GM18861 (cell line): ENCODE results near the gene ABCA7.
A peak's percentile ranks its signal among the peaks of the same experiment; 100 is the strongest.
"Not testable (repeated sequence)": the region's sequence is repeated elsewhere in the genome, so short reads cannot be mapped to it uniquely, and the experiment has no call there.

Experiments
- ATAC-seq: cut with Tn5 transposase; IDR thresholded peaks from one replicate; pipeline ENCODE4 v1.9.1; 2021; ENCODE audit not compliant: unreplicated experiment

The ABCA7 gene

GRCh38 chr19:1015782-1016646 is 23.9 kb upstream of the ABCA7 start:
- ATAC-seq: no peak

- no peak for ATAC-seq
Observed at GRCh38 chr19:1016647-1017114, 23.2 kb upstream of the ABCA7 start.

- no peak for ATAC-seq
Observed at GRCh38 chr19:1017115-1017905, 22.6 kb upstream of the ABCA7 start.

DNA sequence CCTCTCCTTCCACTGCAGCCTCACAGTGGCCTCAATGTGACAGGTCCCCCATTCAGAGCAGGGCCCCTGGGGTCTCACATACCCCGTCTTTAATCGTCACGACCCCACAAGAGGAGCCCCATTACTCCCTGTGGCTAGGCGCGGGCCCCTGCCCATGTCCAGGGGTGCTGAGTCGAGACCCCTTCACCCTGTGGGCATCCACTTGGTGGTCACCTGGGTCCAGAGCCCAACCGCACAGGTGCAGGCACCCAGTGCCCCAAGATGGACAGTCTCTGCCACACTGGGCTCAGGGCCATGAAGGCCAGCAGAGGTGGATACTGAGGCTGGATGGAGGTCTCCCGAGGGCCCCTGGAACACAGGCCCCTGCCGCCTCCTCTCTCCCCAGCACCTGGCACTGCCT is 22.0 kb upstream of the ABCA7 start:
- ATAC-seq: no peak

DNA sequence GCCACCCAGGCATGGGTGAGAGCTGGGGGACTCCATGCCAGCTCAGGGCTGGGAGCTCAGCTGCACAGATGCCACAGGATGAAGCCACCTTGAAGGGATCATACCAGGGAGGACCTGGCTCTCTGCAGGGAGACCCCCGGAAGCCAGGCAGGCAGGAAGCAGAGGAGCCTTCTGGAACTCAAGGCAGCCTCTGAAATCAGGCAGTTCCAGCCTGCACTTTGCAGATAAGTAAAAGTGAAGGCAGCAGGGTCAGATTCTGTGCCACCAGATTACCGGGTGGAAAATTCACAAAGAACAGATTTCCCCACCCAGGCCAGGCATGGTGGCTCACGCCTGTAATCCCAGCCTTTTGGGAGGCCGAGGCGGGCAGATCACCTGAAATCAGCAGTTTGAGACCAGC is 21.5 kb upstream of the ABCA7 start:
- no peak for ATAC-seq

DNA sequence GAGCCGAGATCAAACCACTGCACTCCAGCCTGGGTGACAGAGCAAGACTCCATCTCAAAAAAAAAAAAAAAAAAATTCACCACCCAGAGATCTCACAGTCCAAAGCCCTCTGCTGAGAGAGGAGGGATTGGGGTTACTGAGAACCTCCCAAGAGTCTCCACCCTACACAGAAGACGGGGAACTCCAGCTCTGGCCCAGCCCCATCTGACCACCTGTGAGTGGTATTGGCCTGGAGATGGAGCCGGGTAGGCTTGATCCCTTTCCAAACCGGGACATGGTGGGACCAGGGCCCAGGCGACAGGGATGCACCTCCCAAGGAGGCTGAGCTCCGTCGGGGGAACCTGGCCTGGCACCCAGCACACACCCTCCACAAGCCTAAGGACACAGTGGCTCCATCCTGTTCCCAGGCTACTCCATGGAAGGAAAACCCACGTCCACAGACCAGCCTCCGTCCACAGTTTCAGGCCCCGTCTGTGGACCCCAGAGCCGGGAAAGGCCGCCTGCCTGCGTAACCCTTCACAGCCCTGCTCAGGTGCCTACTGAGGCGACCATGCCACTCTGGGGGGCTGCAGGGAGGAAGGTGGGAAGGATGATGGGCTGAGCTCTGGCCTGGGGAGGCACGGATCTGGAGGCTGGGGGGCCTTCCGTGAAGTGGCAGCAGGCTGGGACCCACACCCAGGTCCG is 20.8 kb upstream of the ABCA7 start:
- no peak for ATAC-seq

DNA sequence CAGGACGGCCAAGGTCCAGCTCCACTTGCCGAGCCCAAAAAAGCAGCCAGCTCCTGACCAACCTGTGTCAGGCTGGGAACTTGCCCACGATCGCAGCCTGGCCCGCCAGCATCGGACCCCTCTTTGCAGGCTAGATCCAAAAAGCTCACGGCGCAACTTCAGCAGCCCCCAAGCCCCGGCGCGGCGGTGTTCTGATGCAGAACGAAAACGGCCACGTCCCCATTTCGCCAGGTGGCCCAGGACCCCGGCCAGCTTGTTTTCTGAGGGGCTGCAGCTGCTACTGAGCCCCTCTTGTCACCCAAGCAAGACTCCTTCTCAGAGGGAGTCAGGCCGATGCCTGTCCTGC is 20.3 kb upstream of the ABCA7 start:
- ATAC-seq: no peak

DNA sequence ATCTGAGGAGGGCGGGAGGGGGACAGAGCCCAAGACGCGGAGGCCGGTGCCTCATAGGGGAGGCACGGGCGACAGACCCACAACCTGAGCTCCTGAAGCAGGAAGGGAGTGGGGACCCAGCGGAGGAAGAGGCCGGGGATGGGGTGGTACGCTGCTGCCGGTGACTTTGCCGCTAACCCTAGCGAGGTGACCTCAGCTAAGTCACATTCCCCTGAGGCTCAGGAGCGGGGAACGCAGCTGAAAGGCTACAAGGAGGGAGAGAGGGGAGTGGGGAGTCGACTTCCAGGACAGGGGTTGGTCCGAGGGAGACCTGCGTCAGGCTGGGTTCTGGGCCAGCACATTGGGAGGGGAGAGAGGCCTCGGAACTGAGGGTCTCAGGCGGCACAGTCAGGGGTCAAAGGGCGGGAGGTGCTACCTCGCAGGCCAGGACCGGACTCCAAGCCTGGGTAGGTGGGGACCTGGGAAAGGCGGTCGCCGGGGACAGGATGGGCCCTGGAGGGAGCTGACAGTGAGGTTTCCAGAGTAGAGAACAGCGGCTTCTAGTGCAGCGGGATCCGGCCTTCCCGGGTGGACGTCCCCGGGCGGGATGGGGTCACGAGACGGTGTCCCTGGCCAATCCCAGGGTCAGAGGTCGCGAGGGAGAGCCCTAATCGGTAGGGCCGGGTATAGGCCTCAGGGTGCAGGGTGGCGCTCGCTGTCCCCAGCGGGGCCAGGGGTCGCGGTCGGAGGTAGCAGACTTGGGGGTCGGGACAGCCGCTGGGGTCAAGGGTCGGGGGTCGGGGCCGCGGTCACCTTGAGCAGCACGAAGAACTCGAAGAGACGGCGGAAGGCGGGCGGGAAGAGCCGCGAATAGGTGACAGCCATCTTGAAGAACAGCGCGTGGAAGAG is 19.7 kb upstream of the ABCA7 start:
- no peak for ATAC-seq

DNA sequence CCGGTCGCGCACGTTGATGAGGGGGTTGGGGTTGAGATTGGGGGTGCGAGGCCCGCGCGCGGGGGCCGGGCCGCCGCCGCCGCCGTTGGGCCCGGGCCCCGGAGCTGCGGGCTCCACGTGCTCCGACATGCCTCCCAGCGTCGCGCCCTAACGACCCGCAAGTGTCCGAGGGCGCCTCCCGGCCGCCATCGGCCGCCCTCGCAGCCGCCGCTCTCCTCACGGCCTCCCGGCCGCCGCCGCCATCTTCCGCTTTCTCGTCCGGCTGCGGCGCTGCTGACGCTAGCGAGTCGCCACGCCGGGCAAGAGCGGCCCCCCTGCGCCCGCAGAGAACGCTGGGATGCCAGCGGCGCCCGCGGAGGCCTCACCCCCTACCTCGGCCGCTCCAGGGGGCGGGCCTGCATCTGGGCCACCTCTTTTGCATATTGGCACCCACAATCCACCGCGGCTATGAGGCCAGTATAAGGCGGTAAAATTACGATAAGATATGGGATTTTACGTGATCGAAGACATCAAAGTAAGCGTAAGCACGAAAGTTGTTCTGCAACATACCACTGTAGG is 19.0 kb upstream of the ABCA7 start, which contains the start of gene TMEM259:
TMEM259 (minus strand) TSS at position 256 of the 558 bp plus-strand sequence; CDS start at position 129, 127 bp downstream.
- peak; percentile 64 for ATAC-seq

GRCh38 chr19:1023883-1024188 is 16.1 kb upstream of the ABCA7 start:
- not testable (repeated sequence) for ATAC-seq

- ATAC-seq: not testable (repeated sequence)
Observed at GRCh38 chr19:1025080-1025479, 14.8 kb upstream of the ABCA7 start.

DNA sequence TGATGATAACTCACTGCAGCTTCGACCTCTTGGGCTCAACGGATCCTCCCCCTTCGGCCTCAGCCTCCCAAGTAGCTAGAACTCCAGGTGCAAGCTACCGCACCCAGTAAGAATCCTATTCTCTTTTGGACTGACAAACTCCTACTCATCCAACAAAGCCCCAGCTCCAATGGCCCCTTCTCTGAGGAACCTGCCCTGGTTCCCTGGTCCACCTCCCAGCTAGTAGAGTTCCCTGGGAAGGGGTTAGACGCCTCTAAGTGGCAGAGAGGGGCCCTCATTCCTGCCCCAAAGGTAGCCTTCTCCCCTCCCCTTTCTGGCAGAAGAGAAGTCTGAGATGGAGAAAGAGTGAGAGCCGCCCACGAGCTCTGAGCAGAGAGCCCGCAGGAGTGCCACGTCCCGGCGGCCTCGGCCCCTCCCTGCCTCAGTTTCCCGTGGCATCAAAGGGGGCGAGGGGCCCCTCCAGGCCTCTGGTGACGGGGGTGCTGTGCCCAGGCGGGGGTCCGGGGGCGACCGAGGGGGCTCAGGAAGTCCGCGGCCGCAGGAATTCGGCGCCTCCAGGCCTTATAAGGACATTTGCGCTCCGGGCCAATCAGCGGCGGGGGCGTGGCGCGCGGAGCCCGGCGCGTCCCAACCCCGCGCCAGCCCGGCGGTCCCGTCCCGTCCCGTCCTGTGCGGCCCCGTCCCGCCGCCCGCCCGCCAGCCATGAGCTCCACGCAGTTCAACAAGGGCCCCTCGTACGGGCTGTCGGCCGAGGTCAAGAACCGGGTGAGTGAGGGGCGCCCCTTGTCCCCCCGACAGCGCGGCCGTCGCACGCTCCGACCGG is 13.7 kb upstream of the ABCA7 start, which contains the start of gene CNN2:
CNN2 (plus strand) TSS at position 649 of the 823 bp plus-strand sequence; CDS start at position 703, 54 bp downstream.
- peak; percentile 29 for ATAC-seq

- no peak for ATAC-seq
Observed at GRCh38 chr19:1026783-1027649, 12.9 kb upstream of the ABCA7 start.

- no peak for ATAC-seq
Observed at GRCh38 chr19:1027650-1028061, 12.3 kb upstream of the ABCA7 start.

DNA sequence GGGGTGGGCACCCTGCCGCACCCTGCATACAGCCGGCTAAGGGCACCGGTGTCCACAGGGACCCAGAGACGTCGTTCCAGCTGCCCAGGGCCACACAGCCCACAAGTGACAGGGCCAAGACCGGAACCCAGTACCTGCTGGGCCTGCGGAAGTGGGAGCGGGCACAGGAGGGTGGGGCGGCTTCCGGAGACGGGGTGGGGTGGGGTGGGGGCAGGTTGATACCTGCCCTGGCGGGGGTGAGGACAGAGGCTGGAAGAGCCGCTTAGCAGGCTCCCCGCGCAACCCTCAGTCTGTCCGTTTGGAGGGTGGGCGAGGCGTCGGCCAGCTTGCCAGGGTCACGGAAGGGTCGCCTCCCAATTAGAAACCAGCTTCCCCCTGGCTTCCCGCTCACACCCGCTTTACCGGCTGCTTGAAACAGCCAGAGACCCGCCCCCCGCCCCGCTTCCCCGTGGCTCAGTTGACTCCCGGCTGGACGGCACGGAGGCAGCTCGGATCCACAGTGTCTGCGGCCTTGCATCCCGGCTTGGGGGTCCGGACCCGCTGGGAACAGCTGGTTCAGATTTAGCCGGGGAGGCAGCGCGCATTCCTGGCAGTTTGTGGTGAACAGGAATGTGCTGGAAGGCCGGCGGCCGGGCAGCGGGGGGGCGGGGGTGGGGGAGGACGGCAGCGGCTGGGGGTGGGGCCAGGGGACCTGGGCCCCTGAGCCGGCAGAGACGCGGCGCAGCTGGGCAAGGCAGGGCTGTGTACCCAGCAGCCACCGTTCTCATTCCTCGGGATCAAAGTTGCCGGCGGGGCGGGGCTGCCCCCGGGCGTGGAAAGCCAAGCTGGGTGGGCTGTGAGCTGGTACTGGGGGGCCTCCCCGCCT is 11.6 kb upstream of the ABCA7 start:
- no peak for ATAC-seq

GRCh38 chr19:1032264-1032867 is 7.5 kb upstream of the ABCA7 start:
- ATAC-seq: no peak
